ENCODE results near the gene CGREF1.
"Not testable (repeated sequence)": the region's sequence is repeated elsewhere in the genome, so short reads cannot be mapped to it uniquely, and the experiment has no call there.

CGREF1 gene

GRCh38 chr2:27086724-27087593 is 32.0 kb downstream of the CGREF1 start, which contains the start of gene KHK:
Gene KHK (plus strand): TSS chr2:27086772. CDS start chr2:27087260, 488 bp downstream.
- DNase-seq = no peak

GRCh38 chr2:27086090-27086723 is 32.7 kb downstream of the CGREF1 start:
- DNase-seq = peak; percentile 97 to 98

- peak; percentile 23 to 25 for DNase-seq
Measured at GRCh38 chr2:27085673-27086089, 33.2 kb downstream of the CGREF1 start.

- no peak for DNase-seq
Measured at GRCh38 chr2:27085062-27085672, 33.8 kb downstream of the CGREF1 start.

- no peak for DNase-seq
Measured at GRCh38 chr2:27084297-27085061, 34.4 kb downstream of the CGREF1 start.

- no peak for DNase-seq
Measured at GRCh38 chr2:27083410-27084296, 35.3 kb downstream of the CGREF1 start.

- DNase-seq = no peak
Measured at GRCh38 chr2:27082773-27083409, 36.0 kb downstream of the CGREF1 start.

GRCh38 chr2:27081984-27082772 is 36.8 kb downstream of the CGREF1 start:
- no peak for DNase-seq

GRCh38 chr2:27080603-27080936 is 38.4 kb downstream of the CGREF1 start:
- no peak for DNase-seq

- DNase-seq = no peak
Measured at GRCh38 chr2:27080140-27080469, 38.8 kb downstream of the CGREF1 start.

GRCh38 chr2:27079233-27080139 is 39.4 kb downstream of the CGREF1 start:
- DNase-seq = no peak

- DNase-seq = no peak
Measured at GRCh38 chr2:27078267-27079194, 40.4 kb downstream of the CGREF1 start, which contains the start of gene EMILIN1. Gene EMILIN1 (plus strand): TSS chr2:27078615. CDS start chr2:27079066, 451 bp downstream.

GRCh38 chr2:27077231-27077630 is 41.7 kb downstream of the CGREF1 start:
- DNase-seq = no peak

- DNase-seq = no peak
Measured at GRCh38 chr2:27076323-27076722, 42.6 kb downstream of the CGREF1 start.

GRCh38 chr2:27075566-27075871 is 43.4 kb downstream of the CGREF1 start:
- not testable (repeated sequence) for DNase-seq

GRCh38 chr2:27074738-27075565 is 44.0 kb downstream of the CGREF1 start:
- DNase-seq = peak; percentile 42 to 57

GRCh38 chr2:27073782-27074181 is 45.1 kb downstream of the CGREF1 start:
- DNase-seq = no peak

- DNase-seq = no peak
Measured at GRCh38 chr2:27072920-27073319, 46.0 kb downstream of the CGREF1 start.

Data from CD4-positive, alpha-beta T cell treated with Interleukin-1 beta for 1 hour (primary cell).